ENCODE results near the gene STARD8.
"Not testable (repeated sequence)": the region's sequence is repeated elsewhere in the genome, so short reads cannot be mapped to it uniquely, and the experiment has no call there.

The STARD8 gene

GRCh38 chrX:68640661-68641060, 6.8 kb upstream of the STARD8 start:
- in situ Hi-C loops (cut with HindIII; ENCODE audit: low pct_unique_long_range_greater_than_20kb, low sequenced_read_pairs) = no loop called here
- DNase-seq (ENCODE audit: low read depth in 1 of 2, low spot score in 1 of 2) = no peak
- no peak for TF ChIP-seq JUND (IDR thresholded peaks at IDR 0.05; ENCODE audit: low read depth)

- in situ Hi-C loops (cut with HindIII; ENCODE audit: low pct_unique_long_range_greater_than_20kb, low sequenced_read_pairs) = no loop called here
- DNase-seq (ENCODE audit: low read depth in 1 of 2, low spot score in 1 of 2) = no peak
- TF ChIP-seq JUND (IDR thresholded peaks at IDR 0.05; ENCODE audit: low read depth) = no peak
Observed at GRCh38 chrX:68644861-68645260, 2.6 kb upstream of the STARD8 start.

- no peak for DNase-seq (ENCODE audit: low read depth in 1 of 2, low spot score in 1 of 2)
- in situ Hi-C loops (cut with HindIII; ENCODE audit: low pct_unique_long_range_greater_than_20kb, low sequenced_read_pairs) = no loop called here
- no peak for TF ChIP-seq JUND (IDR thresholded peaks at IDR 0.05; ENCODE audit: low read depth)
Observed at GRCh38 chrX:68646421-68646820, 1.0 kb upstream of the STARD8 start.

- peak in 1 of 2 experiments; percentile 51 for DNase-seq (ENCODE audit: low read depth in 1 of 2, low spot score in 1 of 2)
- no peak for TF ChIP-seq JUND (IDR thresholded peaks at IDR 0.05; ENCODE audit: low read depth)
- in situ Hi-C loops (cut with HindIII; ENCODE audit: low pct_unique_long_range_greater_than_20kb, low sequenced_read_pairs) = no loop called here
Observed at GRCh38 chrX:68648960-68649359, 1.5 kb downstream of the STARD8 start.

GRCh38 chrX:68650491-68650890, 3.0 kb downstream of the STARD8 start:
- in situ Hi-C loops (cut with HindIII; ENCODE audit: low pct_unique_long_range_greater_than_20kb, low sequenced_read_pairs) = no loop called here
- no peak for TF ChIP-seq JUND (IDR thresholded peaks at IDR 0.05; ENCODE audit: low read depth)
- no peak for DNase-seq (ENCODE audit: low read depth in 1 of 2, low spot score in 1 of 2)

GRCh38 chrX:68651110-68651509, 3.6 kb downstream of the STARD8 start:
- TF ChIP-seq JUND (IDR thresholded peaks at IDR 0.05; ENCODE audit: low read depth) = no peak
- in situ Hi-C loops (cut with HindIII; ENCODE audit: low pct_unique_long_range_greater_than_20kb, low sequenced_read_pairs) = no loop called here

GRCh38 chrX:68652326-68653170, 5.1 kb downstream of the STARD8 start:
- peak in 1 of 2 experiments; percentile 22 for DNase-seq (ENCODE audit: low read depth in 1 of 2, low spot score in 1 of 2)
- TF ChIP-seq JUND (IDR thresholded peaks at IDR 0.05; ENCODE audit: low read depth) = no peak
- in situ Hi-C loops (cut with HindIII; ENCODE audit: low pct_unique_long_range_greater_than_20kb, low sequenced_read_pairs) = no loop called here

More at GRCh38 chrX:68651110-68651509, 3.6 kb downstream of the STARD8 start:
- no peak for DNase-seq (ENCODE audit: low read depth in 1 of 2, low spot score in 1 of 2)

GRCh38 chrX:68654693-68655092, 7.2 kb downstream of the STARD8 start:
- no peak for DNase-seq (ENCODE audit: low read depth in 1 of 2, low spot score in 1 of 2)
- TF ChIP-seq JUND (IDR thresholded peaks at IDR 0.05; ENCODE audit: low read depth) = no peak

GRCh38 chrX:68656473-68656872, 9.0 kb downstream of the STARD8 start:
- in situ Hi-C loops (cut with HindIII; ENCODE audit: low pct_unique_long_range_greater_than_20kb, low sequenced_read_pairs); DNase-seq (ENCODE audit: low read depth in 1 of 2, low spot score in 1 of 2): not testable (repeated sequence)

More at GRCh38 chrX:68654693-68655092, 7.2 kb downstream of the STARD8 start:
- in situ Hi-C loops (cut with HindIII; ENCODE audit: low pct_unique_long_range_greater_than_20kb, low sequenced_read_pairs) = no loop called here

- no peak for DNase-seq (ENCODE audit: low read depth in 1 of 2, low spot score in 1 of 2)
- in situ Hi-C loops (cut with HindIII; ENCODE audit: low pct_unique_long_range_greater_than_20kb, low sequenced_read_pairs) = no loop called here
- no peak for TF ChIP-seq JUND (IDR thresholded peaks at IDR 0.05; ENCODE audit: low read depth)
Observed at GRCh38 chrX:68658530-68658929, 11.1 kb downstream of the STARD8 start.

- DNase-seq (ENCODE audit: low read depth in 1 of 2, low spot score in 1 of 2) = peak in 1 of 2 experiments; percentile 40
- in situ Hi-C loops (cut with HindIII; ENCODE audit: low pct_unique_long_range_greater_than_20kb, low sequenced_read_pairs) = no loop called here
- no peak for TF ChIP-seq JUND (IDR thresholded peaks at IDR 0.05; ENCODE audit: low read depth)
Observed at GRCh38 chrX:68659385-68659784, 11.9 kb downstream of the STARD8 start.

GRCh38 chrX:68659786-68660185, 12.3 kb downstream of the STARD8 start:
- in situ Hi-C loops (cut with HindIII; ENCODE audit: low pct_unique_long_range_greater_than_20kb, low sequenced_read_pairs) = no loop called here
- DNase-seq (ENCODE audit: low read depth in 1 of 2, low spot score in 1 of 2) = no peak
- no peak for TF ChIP-seq JUND (IDR thresholded peaks at IDR 0.05; ENCODE audit: low read depth)

- in situ Hi-C loops (cut with HindIII; ENCODE audit: low pct_unique_long_range_greater_than_20kb, low sequenced_read_pairs) = no loop called here
- no peak for TF ChIP-seq JUND (IDR thresholded peaks at IDR 0.05; ENCODE audit: low read depth)
- no peak for DNase-seq (ENCODE audit: low read depth in 1 of 2, low spot score in 1 of 2)
Observed at GRCh38 chrX:68660746-68661145, 13.3 kb downstream of the STARD8 start.

GRCh38 chrX:68665502-68665901, 18.0 kb downstream of the STARD8 start:
- no peak for TF ChIP-seq JUND (IDR thresholded peaks at IDR 0.05; ENCODE audit: low read depth)
- in situ Hi-C loops (cut with HindIII; ENCODE audit: low pct_unique_long_range_greater_than_20kb, low sequenced_read_pairs) = no loop called here
- DNase-seq (ENCODE audit: low read depth in 1 of 2, low spot score in 1 of 2) = no peak
